SKM-1 treated with dmso at 0.1 percent for 144 hours (cell line): Measurements from ENCODE around the gene GPR153.

Source experiments
- DNase-seq: peaks from one replicate; lab custom pipeline; 2025; ENCODE audit not compliant: unreplicated experiment; lab: John Stamatoyannopoulos, UW

The GPR153 gene

DNA sequence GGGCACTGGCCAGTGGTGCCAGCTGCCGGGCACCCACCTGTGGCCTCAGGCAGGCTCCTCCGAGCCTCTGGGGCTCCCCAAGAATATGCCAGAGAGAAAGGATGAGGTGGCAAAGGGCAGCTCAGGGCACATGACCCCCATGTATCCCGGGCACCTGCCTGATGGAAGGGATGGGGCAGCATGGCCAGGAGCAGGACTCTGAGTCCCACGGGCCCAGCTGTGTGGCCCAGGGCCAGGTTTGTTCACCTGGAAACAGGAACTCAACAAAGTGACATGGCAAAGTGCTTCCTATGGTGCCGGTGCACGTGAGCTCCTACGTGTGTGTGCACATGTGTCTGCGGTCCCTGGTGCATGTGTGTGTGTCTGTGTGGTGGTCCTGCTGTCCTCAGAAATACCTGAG is 9.5 kb upstream of the GPR153 start:
- no peak for DNase-seq

DNA sequence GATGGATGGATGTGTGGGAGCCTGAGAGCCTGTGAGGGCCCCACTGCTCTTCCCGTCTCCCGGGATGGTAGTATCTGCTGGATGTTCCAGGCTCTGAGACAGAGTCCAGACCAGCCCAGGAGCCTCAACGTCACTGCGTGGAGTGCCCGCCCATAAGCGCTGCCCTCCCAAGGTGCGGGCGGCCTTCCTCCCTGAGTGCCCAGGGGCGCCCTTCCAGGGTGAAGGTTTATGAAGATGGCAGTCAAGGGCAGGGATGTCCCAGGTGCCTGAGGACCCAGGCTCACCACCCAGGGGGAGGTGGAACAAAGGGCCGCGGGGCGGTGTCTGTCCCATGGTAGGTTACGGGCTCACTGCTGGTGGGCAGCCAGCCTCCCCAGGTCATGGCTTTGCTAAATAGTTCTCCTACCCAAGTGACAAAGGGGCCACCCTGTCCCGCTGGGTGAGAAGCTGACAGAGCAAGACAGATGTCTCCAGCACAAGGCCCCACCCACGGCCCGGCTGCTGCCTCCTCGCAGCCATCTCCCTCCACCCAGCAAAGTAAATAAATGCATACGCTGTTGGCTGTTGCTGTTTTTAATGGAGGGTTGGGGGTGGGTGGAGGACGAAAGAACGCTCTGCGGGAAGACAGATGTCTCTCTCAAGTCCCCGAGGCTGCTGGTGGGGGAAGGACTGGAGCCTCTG is 9.0 kb upstream of the GPR153 start:
- no peak for DNase-seq

DNA sequence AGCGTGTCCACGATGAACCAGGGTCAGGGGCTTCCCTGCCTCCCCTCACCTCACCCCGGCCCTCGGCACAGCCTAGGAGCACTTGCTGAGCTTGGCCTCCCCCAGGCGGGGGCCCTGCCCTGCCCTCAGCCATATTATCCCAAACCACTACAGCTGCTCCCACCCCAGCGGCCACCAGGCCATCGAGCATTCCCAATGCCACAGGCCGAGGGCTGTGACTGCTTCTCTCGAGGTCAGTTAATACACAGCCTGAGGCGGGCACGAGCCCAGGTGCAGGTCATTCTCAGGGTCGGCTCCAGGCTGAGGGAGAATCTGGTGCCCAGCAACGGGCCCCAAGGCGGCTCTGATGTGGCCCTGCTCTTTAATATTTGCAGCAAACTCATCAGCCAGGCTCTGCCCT is 8.4 kb upstream of the GPR153 start:
- DNase-seq = no peak

DNA sequence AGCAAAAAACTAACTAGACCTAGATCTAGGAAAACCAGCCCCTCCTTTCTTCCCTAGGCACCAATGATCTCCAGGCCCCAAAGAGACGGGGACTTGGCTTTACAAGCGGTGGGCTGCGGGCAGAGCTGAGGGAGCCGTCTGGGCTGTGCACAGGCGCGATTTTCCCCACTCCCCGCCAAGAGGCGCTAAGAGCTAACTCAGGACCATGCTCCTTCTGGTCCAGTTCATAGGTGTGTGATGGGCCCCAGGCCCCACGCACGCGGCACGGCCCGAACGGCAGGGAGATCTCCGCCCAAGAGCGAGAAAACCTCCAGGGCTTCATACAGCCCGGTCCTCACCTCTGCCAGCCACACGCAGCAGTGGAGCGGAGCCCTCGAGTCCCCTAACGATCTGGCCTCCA is 7.5 kb upstream of the GPR153 start:
- no peak for DNase-seq

DNA sequence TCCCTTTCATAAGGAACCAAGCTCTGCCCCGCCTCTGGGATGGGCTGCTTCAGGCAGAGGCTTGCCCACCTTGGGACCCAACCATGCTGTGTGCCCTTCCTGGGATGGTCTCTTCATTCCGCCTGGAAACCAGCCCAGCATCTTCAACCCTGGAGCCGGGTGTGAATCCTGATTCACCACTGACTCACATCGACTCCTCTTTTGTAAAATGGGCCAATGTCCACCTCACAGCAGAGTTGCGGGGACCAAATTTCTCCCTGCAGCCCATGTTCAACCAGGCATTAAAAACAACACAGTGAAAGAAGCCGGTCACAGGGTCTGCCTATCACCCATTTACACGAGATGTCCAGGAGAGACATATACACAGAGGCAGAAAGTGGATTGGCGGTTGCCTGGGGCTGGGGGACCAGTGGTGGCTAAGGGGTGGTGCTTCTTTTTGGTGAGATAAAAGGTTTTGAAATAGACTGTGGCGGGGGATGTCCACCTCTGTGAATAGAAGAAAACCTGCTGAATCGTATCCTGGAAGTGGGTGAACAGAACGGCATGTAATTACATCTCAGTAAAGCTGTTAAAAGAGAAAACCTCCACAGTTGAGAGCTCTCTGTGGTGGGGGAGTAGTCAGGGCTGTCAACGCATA is 6.9 kb upstream of the GPR153 start:
- no peak for DNase-seq

DNA sequence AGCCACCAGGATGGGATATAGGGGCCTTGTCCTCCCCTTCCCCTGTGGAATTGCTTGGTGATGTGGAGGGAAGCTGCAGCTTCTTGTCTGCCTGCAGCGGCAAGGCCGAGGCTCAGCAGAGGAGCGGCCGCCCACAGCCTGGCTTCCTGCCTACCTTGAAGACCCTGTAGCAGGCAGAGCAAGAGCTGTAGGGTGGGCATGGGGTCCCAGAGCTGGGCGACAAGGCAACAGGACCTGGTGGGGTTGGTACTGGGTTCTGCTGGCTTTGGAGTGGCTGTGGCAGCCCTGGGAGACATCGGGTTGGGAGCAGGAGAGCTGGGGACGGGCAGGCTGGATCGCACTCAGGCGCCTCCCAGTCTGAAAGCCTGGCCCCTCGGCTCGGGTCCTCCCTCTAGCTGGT is 5.7 kb upstream of the GPR153 start:
- DNase-seq = no peak

DNA sequence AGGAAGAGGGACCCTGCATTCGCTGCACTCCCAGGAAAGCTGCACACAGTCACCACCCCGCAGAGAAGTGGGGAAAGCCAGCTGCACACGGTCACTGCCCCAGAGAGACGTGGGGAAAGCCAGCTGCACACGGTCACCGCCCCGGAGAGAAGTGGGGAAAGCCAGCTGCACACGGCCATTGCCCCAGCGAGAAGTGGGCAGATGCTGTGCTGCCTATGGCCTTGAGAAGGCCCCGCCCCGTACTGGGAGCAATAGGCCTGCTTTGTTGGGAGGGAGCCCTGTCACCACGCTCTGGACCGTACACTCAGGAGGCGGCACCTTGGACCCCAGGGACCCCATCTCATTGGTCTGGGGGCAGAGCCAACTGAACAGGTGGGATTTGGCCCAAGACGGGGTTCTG is 4.3 kb upstream of the GPR153 start:
- no peak for DNase-seq

DNA sequence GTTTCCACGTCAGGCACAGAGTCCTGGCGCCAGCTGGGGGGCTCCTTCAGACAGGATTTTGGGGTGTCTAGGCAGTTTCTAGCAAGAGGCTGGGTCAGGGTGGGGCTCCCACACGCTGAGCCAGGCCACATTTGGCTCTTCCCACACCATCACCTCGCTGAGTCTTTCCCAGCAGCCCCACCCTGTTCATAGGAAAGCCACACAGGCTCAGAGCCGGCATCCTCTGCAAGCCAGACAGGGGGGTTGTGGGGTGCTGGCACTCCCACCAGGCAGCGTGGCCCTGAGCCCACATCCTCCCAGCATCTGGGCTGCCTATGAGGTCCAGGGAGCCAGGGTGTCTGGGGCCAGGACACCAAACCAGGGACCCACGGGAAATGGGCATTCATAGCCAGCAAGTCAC is 2.8 kb upstream of the GPR153 start:
- no peak for DNase-seq

DNA sequence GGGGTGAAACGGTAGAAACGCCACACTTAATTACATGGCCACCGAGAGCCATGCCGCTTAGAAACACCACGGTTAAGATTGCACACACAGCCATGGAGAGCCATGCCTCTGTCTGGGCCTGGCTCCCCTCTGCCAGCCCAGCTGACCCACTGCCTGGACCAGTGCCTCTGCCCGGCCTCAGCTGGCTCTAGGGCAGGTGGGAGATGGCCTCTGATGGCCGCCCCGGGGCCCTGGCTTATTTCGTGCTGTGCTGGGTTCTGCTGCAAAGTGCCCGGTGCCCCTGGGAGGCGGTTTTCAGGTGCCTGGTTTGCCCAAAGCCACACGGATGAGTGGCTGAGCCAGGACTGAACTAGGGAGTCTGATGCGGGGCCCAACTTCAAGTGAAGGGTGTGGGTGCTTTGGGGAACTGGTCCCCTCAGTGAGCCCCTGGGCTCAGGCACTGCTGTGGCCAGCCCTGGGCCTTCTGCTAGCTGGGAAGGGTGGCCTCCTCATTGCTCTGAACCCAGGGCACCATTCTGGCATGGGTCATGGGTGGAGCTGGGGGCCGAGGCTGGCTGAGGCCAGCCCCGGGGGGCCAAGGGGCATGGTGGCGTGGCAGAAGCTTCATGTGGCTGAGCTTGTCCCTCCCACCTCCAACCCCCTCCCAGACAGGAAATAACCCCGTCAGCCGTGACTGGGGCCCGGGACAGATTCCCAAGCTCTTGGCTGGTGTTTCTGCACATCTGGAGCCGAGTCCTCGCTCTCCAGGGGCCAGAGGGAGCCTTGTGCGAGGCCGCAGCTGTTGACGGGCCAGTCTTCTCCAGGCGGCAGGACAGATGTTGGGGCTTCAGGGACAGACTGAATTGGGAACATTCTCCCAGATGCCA is 1.9 kb upstream of the GPR153 start:
- no peak for DNase-seq

DNA sequence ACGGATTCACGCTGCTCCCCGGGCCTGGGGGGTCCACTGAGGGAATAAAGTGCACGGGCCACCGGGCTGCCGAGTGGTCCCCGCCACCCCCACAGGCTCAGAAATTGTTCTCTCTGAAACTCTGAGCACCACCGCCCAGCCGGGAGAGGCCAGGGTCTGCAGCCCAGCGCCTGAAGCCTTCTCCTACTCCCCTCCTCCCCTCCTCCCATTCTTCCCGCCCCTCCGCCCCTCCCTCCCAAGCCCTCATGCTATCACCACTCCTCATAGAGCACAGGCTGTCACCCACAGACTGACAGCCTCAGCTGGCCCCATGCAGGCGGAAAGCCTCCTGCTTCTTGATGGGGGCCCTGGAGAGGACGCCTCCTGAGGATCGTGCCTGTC is 707 bp upstream of the GPR153 start:
- no peak for DNase-seq

DNA sequence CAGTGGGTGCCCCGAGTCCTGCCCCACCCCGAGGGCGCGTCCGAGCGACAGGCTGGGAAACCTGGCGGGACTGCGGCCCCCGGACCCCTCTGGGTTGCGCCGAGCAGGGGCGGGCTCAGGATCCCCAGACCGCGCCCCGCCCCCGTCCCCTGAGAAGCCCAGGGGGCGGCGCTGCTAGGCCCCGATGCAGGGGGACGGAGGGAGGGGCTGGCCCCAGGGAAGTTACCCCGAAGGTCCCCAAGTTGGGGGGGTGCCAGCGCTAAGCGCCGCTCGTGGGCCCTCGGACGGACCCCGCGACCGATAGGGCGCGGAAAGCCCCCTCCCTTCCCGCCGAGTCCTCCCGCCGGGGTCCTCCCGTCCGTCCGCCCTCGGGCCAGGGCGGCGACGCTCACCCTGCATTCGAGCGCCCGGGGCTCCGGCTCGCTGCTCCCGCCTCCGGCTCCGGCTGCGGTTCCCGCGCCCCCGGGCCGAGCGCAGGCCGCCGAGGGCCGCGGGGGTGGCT is 414 bp downstream of the GPR153 start:
- no peak for DNase-seq

DNA sequence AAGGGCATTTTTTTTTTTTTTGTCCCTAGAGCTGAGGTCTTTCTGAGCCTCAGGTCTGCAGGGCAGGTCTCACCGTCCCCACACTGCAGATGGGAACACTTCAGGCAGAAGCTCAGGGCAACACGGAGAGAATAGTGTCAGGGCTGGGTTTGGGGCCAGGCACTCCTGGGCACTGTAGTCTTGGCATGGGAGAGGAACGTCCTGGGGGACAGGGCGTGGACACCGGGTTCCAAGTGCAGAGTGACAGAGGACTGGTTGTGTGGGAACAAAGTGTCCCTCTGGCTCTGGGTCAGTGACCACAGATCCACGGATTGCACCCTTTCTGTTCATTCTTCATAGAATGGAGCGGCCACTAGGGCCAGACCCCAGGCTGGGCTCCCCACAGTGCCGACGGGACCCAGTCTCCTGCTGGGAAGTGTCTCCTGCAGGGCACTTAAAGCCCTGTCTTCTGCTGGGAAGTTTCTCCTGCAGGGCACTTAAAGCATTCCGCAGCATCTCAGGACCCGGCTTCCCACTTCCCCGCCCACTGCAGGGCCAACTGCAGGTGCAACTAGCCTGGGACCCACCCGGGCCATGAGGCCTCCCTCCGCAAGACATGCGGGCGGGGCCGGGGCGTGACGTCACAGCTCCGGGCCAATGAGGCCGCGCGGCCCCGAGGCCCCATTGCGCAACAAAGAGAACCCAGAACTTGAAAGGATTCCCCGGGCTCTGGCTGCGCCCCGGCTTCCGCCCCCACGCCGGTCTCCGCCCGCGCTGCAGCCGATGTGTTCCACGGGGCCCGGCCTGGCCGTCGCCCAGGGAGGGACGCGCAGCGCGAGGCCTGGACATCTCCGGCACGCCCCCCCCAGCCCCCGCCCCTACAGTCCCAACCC is 1.2 kb downstream of the GPR153 start:
- peak; percentile 36 for DNase-seq

DNA sequence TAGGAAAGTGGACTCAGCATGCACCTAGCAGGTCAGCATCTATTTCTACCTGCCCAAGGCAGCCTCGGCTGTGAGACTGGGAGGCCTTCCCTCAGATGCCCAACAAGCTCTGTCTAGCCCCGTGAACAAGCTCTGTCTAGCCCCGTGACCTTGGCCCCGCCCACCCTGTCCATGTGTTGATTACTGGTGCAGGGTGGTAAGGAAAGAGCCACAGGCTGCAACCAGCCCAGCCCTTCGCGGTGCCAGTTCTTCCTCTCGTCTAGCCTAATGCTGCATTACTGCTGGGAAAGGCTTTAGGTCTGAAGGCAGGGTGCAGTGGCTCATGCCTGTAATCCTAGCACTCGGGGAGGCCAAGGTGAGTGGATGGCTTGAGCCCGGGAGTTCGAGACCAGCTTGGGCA is 2.2 kb downstream of the GPR153 start:
- DNase-seq = no peak

DNA sequence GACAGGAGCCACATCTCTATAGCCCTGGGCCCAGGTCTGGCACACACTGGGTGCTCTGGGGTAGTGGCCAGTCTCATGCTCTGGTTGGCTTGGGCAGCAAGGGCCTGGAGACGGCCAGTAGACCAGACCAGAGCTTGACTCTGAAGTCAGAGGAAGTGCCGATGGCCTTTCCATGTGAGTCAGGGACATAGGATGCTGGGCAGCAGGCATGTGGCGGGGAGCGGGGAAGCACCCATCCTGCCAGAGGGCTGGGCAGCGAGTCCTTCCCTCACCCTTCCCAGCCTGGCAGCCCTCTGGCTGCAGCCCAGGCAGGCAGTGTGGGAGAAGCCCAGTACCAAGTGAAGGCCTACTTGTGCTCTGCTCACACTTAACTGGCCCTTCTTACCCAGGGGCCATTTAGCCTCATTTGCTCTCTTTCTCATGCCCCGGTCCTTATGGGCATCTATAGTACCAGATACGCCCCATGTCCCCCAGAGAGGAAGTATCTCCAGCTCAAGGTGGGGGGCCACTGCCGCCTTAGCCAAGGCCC is 3.3 kb downstream of the GPR153 start:
- DNase-seq = no peak

DNA sequence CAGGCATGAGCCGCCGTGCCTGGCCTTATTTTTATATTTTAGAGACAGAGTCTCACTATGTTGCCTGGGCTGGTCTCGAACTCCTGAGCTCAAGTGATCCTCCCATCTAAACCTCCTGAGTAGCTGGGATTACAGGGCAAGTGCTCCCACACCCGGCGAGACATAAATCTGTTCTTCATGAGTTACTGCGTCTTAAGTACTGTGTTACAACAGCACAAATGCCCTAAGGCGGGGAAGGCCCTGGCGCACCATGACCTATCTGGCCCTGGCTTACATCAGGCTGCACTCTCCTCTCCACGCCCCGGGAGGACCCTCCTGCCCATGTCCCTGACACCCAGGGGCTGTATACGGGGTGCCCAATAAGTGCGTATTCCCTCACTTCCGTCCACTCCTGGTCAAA is 4.3 kb downstream of the GPR153 start:
- no peak for DNase-seq

DNA sequence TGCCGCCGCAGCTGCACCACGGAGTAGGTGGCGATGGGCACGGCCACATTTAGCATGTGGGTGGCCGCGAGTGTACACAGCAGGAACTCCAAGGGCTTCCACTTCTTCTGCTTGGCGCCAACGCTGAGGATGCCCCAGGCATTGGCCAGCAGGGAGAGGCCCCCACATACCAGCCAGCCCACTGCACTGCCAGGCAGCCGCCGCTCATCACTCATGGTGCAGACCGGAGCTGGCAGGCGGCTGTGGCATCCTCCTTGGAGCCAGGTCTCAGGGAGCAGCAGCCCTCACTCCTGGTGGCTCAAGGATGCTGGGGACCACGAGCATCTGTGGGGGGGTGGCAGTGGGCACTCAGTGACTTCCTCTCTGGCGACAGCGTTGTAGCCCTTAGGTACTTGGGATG is 6.2 kb downstream of the GPR153 start:
- no peak for DNase-seq

DNA sequence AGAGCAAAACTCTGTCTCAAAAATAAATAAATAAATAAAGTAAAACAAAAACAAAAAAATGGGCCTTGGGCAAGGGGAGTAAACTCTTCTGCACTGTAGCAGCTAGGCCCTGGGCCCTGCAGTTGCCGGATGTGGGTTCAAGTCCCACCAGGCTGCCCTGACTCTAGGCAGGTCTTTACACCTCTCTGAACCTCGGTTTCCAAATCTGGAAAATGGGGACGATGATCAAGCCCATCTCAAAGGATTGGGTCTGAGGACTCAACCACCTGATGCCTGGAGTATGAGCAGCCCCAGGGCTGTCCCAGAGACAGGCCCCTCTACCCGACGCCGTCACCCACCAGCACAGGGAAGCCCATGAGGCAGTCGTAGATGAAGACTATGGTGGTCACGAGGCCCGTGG is 7.5 kb downstream of the GPR153 start:
- no peak for DNase-seq

DNA sequence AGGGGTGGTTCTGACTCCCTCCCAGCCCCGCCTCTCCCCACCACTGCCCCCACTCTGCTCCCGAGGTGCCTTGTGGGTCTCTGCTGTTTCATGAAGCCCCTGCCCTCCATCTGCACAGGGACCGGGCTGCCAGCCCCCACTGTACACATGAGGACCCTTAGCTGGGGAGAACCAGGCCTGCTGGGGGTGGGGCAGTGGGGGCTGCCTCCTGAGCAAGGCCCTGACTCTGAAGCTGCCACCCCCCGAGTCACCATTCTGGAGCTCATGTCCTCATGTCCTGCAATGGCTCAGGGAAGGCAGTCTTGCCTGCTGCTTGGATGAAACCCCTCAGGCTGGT is 8.6 kb downstream of the GPR153 start:
- DNase-seq = no peak

DNA sequence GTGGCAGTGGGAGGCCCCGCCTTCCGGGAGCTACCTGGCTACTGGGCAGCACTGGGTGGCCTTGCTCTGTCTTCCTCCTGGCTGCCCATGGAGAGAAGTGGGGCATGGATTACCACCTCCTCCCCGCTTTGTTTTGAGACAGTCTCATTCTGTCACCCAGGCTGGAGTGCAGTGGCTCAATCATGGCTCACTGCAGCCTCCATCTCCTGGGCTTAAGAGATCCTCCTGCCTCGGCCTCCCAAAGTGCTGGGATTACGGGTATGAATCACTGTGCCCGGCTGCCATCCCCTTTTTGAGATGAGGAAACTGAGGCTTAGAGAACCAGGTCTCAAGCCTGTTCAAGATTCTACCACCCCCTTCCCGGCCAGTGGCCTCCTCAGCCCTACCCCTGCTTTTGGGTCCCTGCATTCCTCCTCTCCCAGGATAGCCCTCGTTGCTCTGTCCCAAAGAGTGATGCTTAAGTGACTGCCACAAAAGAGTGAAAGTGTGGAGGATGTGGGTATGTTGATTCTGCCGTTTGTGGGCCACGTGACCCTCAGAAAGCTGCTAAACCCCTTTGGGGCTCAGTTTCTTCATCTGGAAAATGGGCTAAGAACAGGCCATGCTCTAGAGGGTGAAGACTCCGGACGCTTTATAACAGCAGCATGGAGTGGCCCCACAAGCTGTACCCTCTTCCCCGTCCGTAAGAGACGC is 9.1 kb downstream of the GPR153 start:
- DNase-seq = no peak

DNA sequence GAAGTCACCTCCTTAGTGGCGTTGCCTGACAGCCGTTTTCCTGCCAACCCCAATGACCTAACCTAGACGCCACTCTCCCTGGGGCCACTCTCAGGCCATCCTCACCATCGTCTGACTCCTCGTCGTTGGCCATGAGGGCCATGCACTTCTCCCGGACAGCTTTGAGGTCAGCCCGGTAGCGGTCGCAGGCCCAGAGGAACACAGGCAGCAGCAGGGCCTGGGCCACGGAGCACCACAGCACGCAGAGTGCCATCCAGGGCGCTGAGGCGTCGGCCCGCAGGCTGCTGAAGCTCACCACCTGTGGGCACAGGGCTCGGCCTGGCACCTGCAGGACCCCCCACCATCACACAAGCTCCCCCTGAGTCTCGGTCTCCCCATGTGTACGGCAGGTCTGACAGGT is 9.7 kb downstream of the GPR153 start:
- DNase-seq = no peak
